ENCODE results near the gene SOAT1.

DNA sequence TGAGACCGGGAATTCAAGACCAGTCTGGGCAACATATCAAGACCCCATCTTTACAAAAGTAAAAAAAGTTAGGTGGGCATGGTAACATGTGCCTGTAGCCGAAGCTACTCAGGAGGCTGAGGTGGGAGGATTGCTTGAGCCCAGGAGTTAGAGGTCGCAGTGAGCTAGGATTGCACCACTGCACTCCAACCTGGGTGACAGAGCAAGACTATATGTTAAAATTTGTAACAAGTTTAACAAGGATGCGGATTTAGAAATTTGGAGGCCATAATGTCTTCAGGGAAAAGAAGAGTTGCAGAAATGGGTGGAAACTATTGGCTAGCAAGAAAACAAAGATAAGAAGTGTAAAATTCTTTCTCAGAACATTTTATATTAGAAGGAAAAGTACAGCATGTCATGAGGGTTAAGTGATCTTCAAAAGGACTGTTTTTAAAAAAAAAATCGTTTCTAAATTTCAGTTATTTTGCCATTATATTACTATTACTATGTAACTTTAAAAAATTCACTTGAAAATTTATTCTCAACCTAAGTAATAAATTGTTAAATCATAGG, 17.6 kb downstream of the SOAT1 start:
- TF ChIP-seq POLR2A (IDR thresholded peaks at IDR 0.05) (no peak), CTCF (IDR thresholded peaks at IDR 0.05) (no peak)
